Measurements from ENCODE around the gene LHFPL2.
"Not testable (repeated sequence)": the region's sequence is repeated elsewhere in the genome, so short reads cannot be mapped to it uniquely, and the experiment has no call there.

The LHFPL2 gene

GRCh38 chr5:78648359-78649210, at the start of gene LHFPL2:
Gene LHFPL2 (minus strand): TSS chr5:78648772. CDS start chr5:78510213, 138,559 bp downstream.
- no peaks in the 10 kb centered on the region for H3K27me3 ChIP-seq (ENCODE audit: control insufficient read depth in 5 of 5, insufficient read depth in 4 of 5, low read length in 5 of 5)
- H3K4me1 ChIP-seq (ENCODE audit: control insufficient read depth in 5 of 5, insufficient read depth in 5 of 5, low read length in 5 of 5) = peaks cover 2 to 31% (median 28%) of the 10 kb centered on the region in 5 donors

GRCh38 chr5:78696637-78697036, 48.1 kb upstream of the LHFPL2 start:
- Histone ChIP-seq H3K27ac (ENCODE audit: low read depth, low read length) (no peak overlapping the region), H3K36me3 (ENCODE audit: control insufficient read depth in 5 of 5, insufficient read depth in 5 of 5, low read length in 5 of 5) (no peaks in the 10 kb centered on the region), H3K4me3 (ENCODE audit: low read depth in 1 of 5, low read length in 5 of 5) (no peak overlapping the region), H3K9ac (ENCODE audit: low read length in 5 of 5) (no peak overlapping the region), H3K9me3 (ENCODE audit: control insufficient read depth in 5 of 5, low read length in 5 of 5) (peaks cover 0 to 5% (median 2%) of the 10 kb centered on the region in 5 donors), H3K27me3 (ENCODE audit: control insufficient read depth in 5 of 5, insufficient read depth in 4 of 5, low read length in 5 of 5) (no peaks in the 10 kb centered on the region), H3K4me1 (ENCODE audit: control insufficient read depth in 5 of 5, insufficient read depth in 5 of 5, low read length in 5 of 5) (peaks cover 3 to 17% (median 12%) of the 10 kb centered on the region in 5 donors)

More at GRCh38 chr5:78648359-78649210, at the start of gene LHFPL2:
- H3K36me3 ChIP-seq (ENCODE audit: control insufficient read depth in 5 of 5, insufficient read depth in 5 of 5, low read length in 5 of 5) = no peaks in the 10 kb centered on the region
- peak within 1 kb of the TSS; percentile 79 for H3K27ac ChIP-seq (ENCODE audit: low read depth, low read length)
- no peaks in the 10 kb centered on the region for H3K9me3 ChIP-seq (ENCODE audit: control insufficient read depth in 5 of 5, low read length in 5 of 5)
- peak within 1 kb of the TSS; percentile 56 to 90 (median 89) for H3K9ac ChIP-seq (ENCODE audit: low read length in 5 of 5)
- peak within 1 kb of the TSS; percentile 78 to 83 (median 80) for H3K4me3 ChIP-seq (ENCODE audit: low read depth in 1 of 5, low read length in 5 of 5)

- H3K9ac ChIP-seq (ENCODE audit: low read length in 5 of 5); H3K36me3 ChIP-seq (ENCODE audit: control insufficient read depth in 5 of 5, insufficient read depth in 5 of 5, low read length in 5 of 5); H3K27ac ChIP-seq (ENCODE audit: low read depth, low read length); H3K9me3 ChIP-seq (ENCODE audit: control insufficient read depth in 5 of 5, low read length in 5 of 5); H3K4me3 ChIP-seq (ENCODE audit: low read depth in 1 of 5, low read length in 5 of 5); H3K27me3 ChIP-seq (ENCODE audit: control insufficient read depth in 5 of 5, insufficient read depth in 4 of 5, low read length in 5 of 5): not testable (repeated sequence)
- peaks cover 3 to 20% (median 11%) of the 10 kb centered on the region in 5 donors for H3K4me1 ChIP-seq (ENCODE audit: control insufficient read depth in 5 of 5, insufficient read depth in 5 of 5, low read length in 5 of 5)
Measured at GRCh38 chr5:78696052-78696451, 47.5 kb upstream of the LHFPL2 start.

GRCh38 chr5:78693339-78693738, 44.8 kb upstream of the LHFPL2 start:
- Histone ChIP-seq H3K9me3 (ENCODE audit: control insufficient read depth in 5 of 5, low read length in 5 of 5) (peaks cover 0 to 5% (median 2%) of the 10 kb centered on the region in 5 donors), H3K9ac (ENCODE audit: low read length in 5 of 5) (no peak overlapping the region), H3K36me3 (ENCODE audit: control insufficient read depth in 5 of 5, insufficient read depth in 5 of 5, low read length in 5 of 5) (no peaks in the 10 kb centered on the region), H3K4me1 (ENCODE audit: control insufficient read depth in 5 of 5, insufficient read depth in 5 of 5, low read length in 5 of 5) (peaks cover 0 to 23% (median 9%) of the 10 kb centered on the region in 5 donors), H3K4me3 (ENCODE audit: low read depth in 1 of 5, low read length in 5 of 5) (no peak overlapping the region), H3K27me3 (ENCODE audit: control insufficient read depth in 5 of 5, insufficient read depth in 4 of 5, low read length in 5 of 5) (no peaks in the 10 kb centered on the region), H3K27ac (ENCODE audit: low read depth, low read length) (no peak overlapping the region)

GRCh38 chr5:78691084-78691960, 42.8 kb upstream of the LHFPL2 start:
- no peak overlapping the region for H3K4me3 ChIP-seq (ENCODE audit: low read depth in 1 of 5, low read length in 5 of 5)
- no peaks in the 10 kb centered on the region for H3K36me3 ChIP-seq (ENCODE audit: control insufficient read depth in 5 of 5, insufficient read depth in 5 of 5, low read length in 5 of 5)
- no peak overlapping the region for H3K9ac ChIP-seq (ENCODE audit: low read length in 5 of 5)
- H3K27me3 ChIP-seq (ENCODE audit: control insufficient read depth in 5 of 5, insufficient read depth in 4 of 5, low read length in 5 of 5) = no peaks in the 10 kb centered on the region
- H3K9me3 ChIP-seq (ENCODE audit: control insufficient read depth in 5 of 5, low read length in 5 of 5) = peaks cover 0 to 5% (median 2%) of the 10 kb centered on the region in 5 donors
- peaks cover 0 to 18% (median 5%) of the 10 kb centered on the region in 5 donors for H3K4me1 ChIP-seq (ENCODE audit: control insufficient read depth in 5 of 5, insufficient read depth in 5 of 5, low read length in 5 of 5)
- H3K27ac ChIP-seq (ENCODE audit: low read depth, low read length) = no peak overlapping the region

- no peak overlapping the region for H3K27ac ChIP-seq (ENCODE audit: low read depth, low read length)
- H3K27me3 ChIP-seq (ENCODE audit: control insufficient read depth in 5 of 5, insufficient read depth in 4 of 5, low read length in 5 of 5) = no peaks in the 10 kb centered on the region
- no peak overlapping the region for H3K4me3 ChIP-seq (ENCODE audit: low read depth in 1 of 5, low read length in 5 of 5)
- peaks cover 0 to 18% (median 5%) of the 10 kb centered on the region in 5 donors for H3K4me1 ChIP-seq (ENCODE audit: control insufficient read depth in 5 of 5, insufficient read depth in 5 of 5, low read length in 5 of 5)
- H3K36me3 ChIP-seq (ENCODE audit: control insufficient read depth in 5 of 5, insufficient read depth in 5 of 5, low read length in 5 of 5) = no peaks in the 10 kb centered on the region
- peaks cover 0 to 5% (median 2%) of the 10 kb centered on the region in 5 donors for H3K9me3 ChIP-seq (ENCODE audit: control insufficient read depth in 5 of 5, low read length in 5 of 5)
- H3K9ac ChIP-seq (ENCODE audit: low read length in 5 of 5) = no peak overlapping the region
Measured at GRCh38 chr5:78690253-78690972, 41.8 kb upstream of the LHFPL2 start.

GRCh38 chr5:78689540-78690252, 41.1 kb upstream of the LHFPL2 start:
- no peak overlapping the region for H3K27ac ChIP-seq (ENCODE audit: low read depth, low read length)
- H3K9ac ChIP-seq (ENCODE audit: low read length in 5 of 5) = no peak overlapping the region
- no peak overlapping the region for H3K4me3 ChIP-seq (ENCODE audit: low read depth in 1 of 5, low read length in 5 of 5)
- H3K36me3 ChIP-seq (ENCODE audit: control insufficient read depth in 5 of 5, insufficient read depth in 5 of 5, low read length in 5 of 5) = no peaks in the 10 kb centered on the region
- H3K4me1 ChIP-seq (ENCODE audit: control insufficient read depth in 5 of 5, insufficient read depth in 5 of 5, low read length in 5 of 5) = peaks cover 0 to 18% (median 5%) of the 10 kb centered on the region in 5 donors
- H3K27me3 ChIP-seq (ENCODE audit: control insufficient read depth in 5 of 5, insufficient read depth in 4 of 5, low read length in 5 of 5) = no peaks in the 10 kb centered on the region
- H3K9me3 ChIP-seq (ENCODE audit: control insufficient read depth in 5 of 5, low read length in 5 of 5) = peaks cover 0 to 5% (median 2%) of the 10 kb centered on the region in 5 donors

- not testable (repeated sequence) for H3K27me3 ChIP-seq (ENCODE audit: control insufficient read depth in 5 of 5, insufficient read depth in 4 of 5, low read length in 5 of 5); H3K36me3 ChIP-seq (ENCODE audit: control insufficient read depth in 5 of 5, insufficient read depth in 5 of 5, low read length in 5 of 5); H3K9me3 ChIP-seq (ENCODE audit: control insufficient read depth in 5 of 5, low read length in 5 of 5); H3K9ac ChIP-seq (ENCODE audit: low read length in 5 of 5); H3K27ac ChIP-seq (ENCODE audit: low read depth, low read length); H3K4me3 ChIP-seq (ENCODE audit: low read depth in 1 of 5, low read length in 5 of 5)
- peaks cover 0 to 18% (median 5%) of the 10 kb centered on the region in 5 donors for H3K4me1 ChIP-seq (ENCODE audit: control insufficient read depth in 5 of 5, insufficient read depth in 5 of 5, low read length in 5 of 5)
Measured at GRCh38 chr5:78687514-78687913, 38.9 kb upstream of the LHFPL2 start.

- H3K4me3 ChIP-seq (ENCODE audit: low read depth in 1 of 5, low read length in 5 of 5); H3K9ac ChIP-seq (ENCODE audit: low read length in 5 of 5); H3K4me1 ChIP-seq (ENCODE audit: control insufficient read depth in 5 of 5, insufficient read depth in 5 of 5, low read length in 5 of 5); H3K36me3 ChIP-seq (ENCODE audit: control insufficient read depth in 5 of 5, insufficient read depth in 5 of 5, low read length in 5 of 5); H3K9me3 ChIP-seq (ENCODE audit: control insufficient read depth in 5 of 5, low read length in 5 of 5); H3K27ac ChIP-seq (ENCODE audit: low read depth, low read length); H3K27me3 ChIP-seq (ENCODE audit: control insufficient read depth in 5 of 5, insufficient read depth in 4 of 5, low read length in 5 of 5): not testable (repeated sequence)
Measured at GRCh38 chr5:78683905-78684304, 35.3 kb upstream of the LHFPL2 start.

Measured in subcutaneous abdominal adipose tissue (tissue), 5 donors.